Endothelial cell of umbilical vein (primary cell): ENCODE data around the gene NFIA. TPM values are rescaled to one million over a fixed set of nuclear protein-coding genes. Genes with fewer than 3 reads are reported as not detected.

Source experiments
- BruUV-seq: library from RNA; stranded (reverse); fragments of 400-500 nt; replicated peaks from 2 replicates; lab custom pipeline; 2021; lab: Mats Ljungman, UMichigan
- CTCF ChIA-PET: fragments of 300-600, 350-600 bp; sonication (Branson Sonifier 250); formaldehyde crosslinking; loops from one replicate; lab custom pipeline; 2021; ENCODE audit warnings: antibody characterized with exemption, inconsistent platforms; lab: Charles Lee
- POLR2A ChIA-PET: fragments of 300-600, 350-600 bp; sonication (Branson Sonifier 250); formaldehyde crosslinking; loops from one replicate; lab custom pipeline; 2021; ENCODE audit warnings: antibody characterized with exemption, inconsistent platforms; lab: Charles Lee
- DNase-seq: peaks from one replicate; pipeline ENCODE4 v3.0.0-alpha.2; 2011; ENCODE audit warnings: low read depth, low spot score
- FAIRE-seq: peaks from 2 replicates; lab custom pipeline; 2011; peaks lifted over from hg19 to GRCh38; lab: Jason Lieb, UNC
- H2AFZ ChIP-seq: 2 replicates; pipeline ENCODE4 v1.6.0; 2012; ENCODE audit warnings: low read depth, low read length, control low read depth, inconsistent platforms
- H3K27ac ChIP-seq: 2 replicates; pipeline ENCODE4 v1.5.1; 2011; ENCODE audit warnings: low read depth, mild to moderate bottlenecking, control low read depth, low read length, moderate library complexity; ENCODE audit not compliant: insufficient read depth
- H3K27me3 ChIP-seq, 2 experiments: 2 replicates each; pipeline versions ENCODE4 v1.6.0 to v1.6.1; 2011; ENCODE audit warnings: low read length in 2 of 2, mixed read lengths in 1 of 2; ENCODE audit not compliant: control insufficient read depth in 2 of 2, insufficient read depth in 2 of 2
- H3K36me3 ChIP-seq, 2 experiments: 2 replicates in 1 of 2; 3 replicates in 1 of 2; pipeline ENCODE4 v1.5.1; 2011; ENCODE audit warnings: low read length in 2 of 2, mild to moderate bottlenecking in 1 of 2, moderate library complexity in 1 of 2; ENCODE audit not compliant: control insufficient read depth in 2 of 2, insufficient read depth in 2 of 2; ENCODE audit errors: extremely low read depth in 1 of 2
- H3K4me1 ChIP-seq: 3 replicates; pipeline ENCODE4 v1.5.1; 2011; ENCODE audit warnings: mild to moderate bottlenecking, low read length; ENCODE audit not compliant: control insufficient read depth, insufficient read depth; ENCODE audit errors: extremely low read depth
- H3K4me2 ChIP-seq: 2 replicates; pipeline ENCODE4 v1.6.1; 2011; ENCODE audit warnings: low read length, control low read depth, mixed read lengths; ENCODE audit not compliant: insufficient read depth
- H3K4me3 ChIP-seq, 3 experiments: fragments of 200-600 bp in 1 of 3; sonication (generic), shearing (Covaris generic) in 1 of 3; replicated peaks in 1 of 3; 2 replicates each; pipeline ENCODE4 v1.5.1; 2011 to 2016; ENCODE audit warnings: control low read depth in 3 of 3, low read length in 3 of 3, mild to moderate bottlenecking in 2 of 3, inconsistent platforms in 1 of 3, low read depth in 1 of 3, moderate library complexity in 1 of 3; ENCODE audit not compliant: insufficient read depth in 1 of 3
- H3K79me2 ChIP-seq: 2 replicates; pipeline ENCODE4 v1.6.0; 2012; ENCODE audit warnings: low read length, inconsistent platforms; ENCODE audit not compliant: control insufficient read depth, insufficient read depth
- H3K9ac ChIP-seq: replicated peaks from 2 replicates; pipeline ENCODE3; 2011; ENCODE audit warnings: low read length, control low read depth; ENCODE audit not compliant: insufficient read depth; ENCODE audit errors: extremely low read depth
- H3K9me1 ChIP-seq: replicated peaks from 3 replicates; pipeline ENCODE4 v1.6.0; 2011; ENCODE audit warnings: mild to moderate bottlenecking, low read length; ENCODE audit not compliant: control insufficient read depth, insufficient read depth; ENCODE audit errors: extremely low read depth
- H3K9me3 ChIP-seq: replicated peaks from 2 replicates; pipeline ENCODE4 v1.5.1; 2012; ENCODE audit warnings: low read length, inconsistent platforms; ENCODE audit not compliant: control insufficient read depth, insufficient read depth
- H4K20me1 ChIP-seq: replicated peaks from 2 replicates; pipeline ENCODE3; 2011; ENCODE audit warnings: mild to moderate bottlenecking, low read length; ENCODE audit not compliant: control insufficient read depth, insufficient read depth; ENCODE audit errors: extremely low read depth
- CTCF ChIP-seq, 2 donors: IDR thresholded peaks; 1 replicate in 1 of 2; 2 replicates in 1 of 2; pipeline ENCODE4 v1.5.1; 2011; ENCODE audit warnings: low read length in 2 of 2, mild to moderate bottlenecking in 2 of 2, moderate library complexity in 2 of 2, control low read depth in 1 of 2, inconsistent platforms in 1 of 2, low read depth in 1 of 2; ENCODE audit not compliant: insufficient read depth in 1 of 2; ENCODE audit errors: extremely low read depth in 1 of 2
- EZH2 ChIP-seq: IDR thresholded peaks from 2 replicates; pipeline ENCODE4 v1.6.1; 2012; ENCODE audit warnings: borderline replicate concordance, low read depth, mild to moderate bottlenecking, moderate library complexity, low read length, inconsistent platforms; ENCODE audit not compliant: severe bottlenecking
- FOS ChIP-seq: IDR thresholded peaks from 2 replicates; pipeline ENCODE4 v1.6.1; 2011; ENCODE audit warnings: mild to moderate bottlenecking, low read length, moderate library complexity, borderline replicate concordance; ENCODE audit not compliant: insufficient read depth
- GATA2 ChIP-seq: IDR thresholded peaks from 2 replicates; pipeline ENCODE4 v1.7.0; 2011; ENCODE audit warnings: low read depth, mild to moderate bottlenecking, moderate library complexity, mixed read lengths, low read length; ENCODE audit not compliant: insufficient read length, insufficient read depth
- JUN ChIP-seq: IDR thresholded peaks from 2 replicates; pipeline ENCODE4 v1.6.1; 2011; ENCODE audit warnings: borderline replicate concordance, low read depth; ENCODE audit not compliant: insufficient read length, insufficient read depth
- MAX ChIP-seq: IDR thresholded peaks from 2 replicates; pipeline ENCODE4 v1.6.1; 2011; ENCODE audit not compliant: insufficient read depth, insufficient read length
- MYC ChIP-seq: IDR thresholded peaks from one replicate; pipeline ENCODE4 v1.6.1; 2011; ENCODE audit warnings: mild to moderate bottlenecking, low read depth, low read length
- POLR2A ChIP-seq: IDR thresholded peaks from 2 replicates; pipeline ENCODE4 v1.6.1; 2012; ENCODE audit warnings: low read depth, mild to moderate bottlenecking, control low read depth, low read length
- POLR2AphosphoS5 ChIP-seq: IDR thresholded peaks from 2 replicates; pipeline ENCODE4 v1.6.1; 2012; ENCODE audit warnings: low read depth, mild to moderate bottlenecking, control low read depth, low read length, moderate library complexity; ENCODE audit not compliant: insufficient read depth
- dilution Hi-C: fragments of 300-500 bp; cut with MboI; formaldehyde crosslinking; loops from one replicate; pipeline ENCODE4 v1.15.0; 2019; ENCODE audit warnings: low sequenced_read_pairs; ENCODE audit not compliant: extremely low pct_ligation_motif_present
- intact Hi-C: fragments of 100-400 bp; cut with micrococcal nuclease; formaldehyde crosslinking; loops from one replicate; pipeline ENCODE4 v1.10.0; 2022
- polyA plus RNA-seq, 4 experiments: library from polyadenylated mRNA; depleted of rRNA in 3 of 4; stranded (reverse) in 3 of 4; unstranded in 1 of 4; fragments of >200 nt; gene quantifications; 2 replicates each; pipeline versions ENCODE4 v1.2.1 to v1.2.3, GENCODE V29; 2011 to 2012; ENCODE audit warnings: missing spikeins in 1 of 4
- total RNA-seq: library from RNA; stranded (reverse); gene quantifications from 2 replicates; pipeline ENCODE4 v1.2.3, GENCODE V29; 2021

The NFIA gene
- total and polyA plus RNA-seq, 2 donors (not counting 3 experiments of a cell fraction or from before 2014, with no cell fraction given), result 25.5 to 47.0 TPM

- Histone ChIP-seq H3K4me2 (no peak overlapping the region), H3K4me1 (peaks cover 7% of the 10 kb centered on the region), H3K4me3 (no peak overlapping the region), H3K27ac (no peak overlapping the region), H3K79me2 (no peaks in the 10 kb centered on the region), H3K9me1 (no peaks in the 10 kb centered on the region), H4K20me1 (no peaks in the 10 kb centered on the region), H3K9me3 (no peaks in the 10 kb centered on the region), H3K27me3 (no peaks in the 10 kb centered on the region), H2AFZ (no peak overlapping the region), H3K9ac (no peak overlapping the region), H3K36me3 (no peaks in the 10 kb centered on the region)
- DNase-seq (no peak), FAIRE-seq (no peak)
- intact Hi-C loops, result loop anchor here (10.0 kb wide), 3 partner anchors 115 to 1355 kb away; no protein-coding TSS in a partner anchor
- BruUV-seq, result no TSS peak
- ChIA-PET CTCF (no interaction called here), POLR2A (no interaction called here)
- dilution Hi-C loops, result no loop called here
- TF ChIP-seq GATA2, result no peak
- no peak for TF ChIP-seq EZH2
- TF ChIP-seq POLR2A, result no peak
- no peak for TF ChIP-seq MAX
- TF ChIP-seq JUN, result no peak
- TF ChIP-seq POLR2AphosphoS5, result no peak
- TF ChIP-seq FOS, result no peak
- no peak for TF ChIP-seq CTCF (IDR thresholded peaks at IDR 0.05; ENCODE audit: extremely low read depth in 1 of 2, insufficient read depth in 1 of 2, low read depth in 1 of 2, low read length in 2 of 2)
- no peak for TF ChIP-seq MYC
Measured at GRCh38 chr1:61330018-61330417, 247.7 kb downstream of the NFIA start.
